ENCODE measurements around the gene MED9.
"Not testable (repeated sequence)": the region's sequence is repeated elsewhere in the genome, so short reads cannot be mapped to it uniquely, and the experiment has no call there.

The MED9 gene, protein sequence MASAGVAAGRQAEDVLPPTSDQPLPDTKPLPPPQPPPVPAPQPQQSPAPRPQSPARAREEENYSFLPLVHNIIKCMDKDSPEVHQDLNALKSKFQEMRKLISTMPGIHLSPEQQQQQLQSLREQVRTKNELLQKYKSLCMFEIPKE

DNA sequence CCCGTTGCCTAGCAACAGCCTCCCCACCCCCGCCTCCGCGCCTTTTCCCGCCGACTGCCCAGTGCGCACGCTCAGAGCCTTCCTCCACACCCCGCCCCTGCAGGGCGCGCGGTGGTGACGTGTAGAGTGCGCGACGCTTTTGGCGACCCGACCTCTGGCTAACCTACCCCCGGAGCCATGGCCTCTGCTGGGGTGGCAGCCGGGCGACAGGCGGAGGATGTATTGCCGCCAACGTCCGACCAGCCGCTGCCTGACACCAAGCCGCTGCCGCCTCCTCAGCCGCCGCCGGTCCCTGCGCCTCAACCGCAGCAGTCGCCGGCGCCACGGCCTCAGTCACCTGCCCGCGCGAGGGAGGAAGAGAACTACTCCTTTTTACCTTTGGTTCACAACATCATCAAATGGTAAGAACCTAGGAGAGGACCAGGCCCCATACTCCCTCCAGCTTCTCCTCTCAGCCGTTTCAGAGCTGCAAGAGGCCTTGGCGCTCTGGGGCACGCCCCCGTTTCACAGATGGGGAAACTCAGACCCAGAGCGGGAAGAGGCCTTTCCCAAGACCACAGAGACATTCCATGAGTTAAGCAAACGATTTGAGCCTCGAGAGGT, at the start of gene MED9:
MED9 (plus strand) TSS at position 136 of the 603 bp plus-strand sequence; CDS start at position 178, 42 bp downstream.
- peak; percentile 92 to 94 for DNase-seq (ENCODE audit: low read depth in 2 of 2)

DNA sequence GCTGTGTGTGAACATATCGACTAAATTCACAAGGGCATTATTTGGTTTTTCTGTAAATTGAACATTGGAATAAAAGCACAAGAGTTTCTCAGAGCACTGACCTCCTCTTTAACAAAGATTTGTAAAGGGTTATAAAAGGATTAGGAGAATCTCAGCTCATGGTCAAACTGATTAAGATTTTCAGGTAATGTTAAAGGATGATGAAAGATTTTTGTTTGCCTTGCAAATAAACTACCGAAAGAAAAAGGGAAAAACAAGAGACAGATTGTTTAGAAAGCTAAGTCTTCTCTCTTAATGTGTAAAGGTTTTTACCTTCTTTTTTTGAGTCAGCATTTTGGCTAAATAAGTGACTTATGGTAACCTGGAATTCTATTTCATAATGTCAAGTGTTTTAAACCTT, 47.6 kb upstream of the MED9 start:
- no peak for DNase-seq (ENCODE audit: low read depth in 2 of 2)

DNA sequence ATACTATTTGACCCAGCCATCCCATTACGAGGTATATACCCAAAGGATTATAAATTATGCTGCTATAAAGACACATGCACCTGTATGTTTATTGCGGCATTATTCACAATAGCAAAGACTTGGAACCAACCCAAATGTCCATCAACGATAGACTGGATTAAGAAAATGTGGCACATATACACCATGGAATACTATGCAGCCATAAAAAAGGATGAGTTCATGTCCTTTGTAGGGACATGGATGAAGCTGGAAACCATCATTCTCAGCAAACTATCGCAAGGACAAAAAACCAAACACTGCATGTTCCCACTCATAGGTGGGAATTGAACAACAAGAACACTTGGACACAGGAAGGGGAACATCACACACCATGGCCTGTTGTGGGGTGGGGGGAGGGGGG, 45.9 kb upstream of the MED9 start:
- not testable (repeated sequence) for DNase-seq (ENCODE audit: low read depth in 2 of 2)

DNA sequence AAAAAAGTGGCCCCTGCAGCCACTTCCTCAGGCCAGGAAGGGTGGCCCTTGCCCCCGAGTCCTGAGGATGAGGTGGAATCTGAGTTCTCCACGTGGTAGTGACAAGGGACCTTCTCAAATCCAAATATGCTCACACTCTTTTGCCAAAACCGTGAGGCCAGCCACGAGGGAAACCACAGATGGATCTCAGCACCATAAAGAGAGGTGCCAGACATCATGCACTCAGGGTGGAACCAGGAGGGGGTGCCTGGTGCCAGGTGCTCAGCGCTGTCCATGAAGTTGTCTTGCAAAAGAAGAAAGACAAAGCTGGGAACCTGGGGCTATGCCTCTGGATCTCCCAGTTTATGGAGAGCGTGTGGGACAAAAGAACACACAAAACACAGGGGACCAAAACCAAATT, 45.2 kb upstream of the MED9 start:
- no peak for DNase-seq (ENCODE audit: low read depth in 2 of 2)

DNA sequence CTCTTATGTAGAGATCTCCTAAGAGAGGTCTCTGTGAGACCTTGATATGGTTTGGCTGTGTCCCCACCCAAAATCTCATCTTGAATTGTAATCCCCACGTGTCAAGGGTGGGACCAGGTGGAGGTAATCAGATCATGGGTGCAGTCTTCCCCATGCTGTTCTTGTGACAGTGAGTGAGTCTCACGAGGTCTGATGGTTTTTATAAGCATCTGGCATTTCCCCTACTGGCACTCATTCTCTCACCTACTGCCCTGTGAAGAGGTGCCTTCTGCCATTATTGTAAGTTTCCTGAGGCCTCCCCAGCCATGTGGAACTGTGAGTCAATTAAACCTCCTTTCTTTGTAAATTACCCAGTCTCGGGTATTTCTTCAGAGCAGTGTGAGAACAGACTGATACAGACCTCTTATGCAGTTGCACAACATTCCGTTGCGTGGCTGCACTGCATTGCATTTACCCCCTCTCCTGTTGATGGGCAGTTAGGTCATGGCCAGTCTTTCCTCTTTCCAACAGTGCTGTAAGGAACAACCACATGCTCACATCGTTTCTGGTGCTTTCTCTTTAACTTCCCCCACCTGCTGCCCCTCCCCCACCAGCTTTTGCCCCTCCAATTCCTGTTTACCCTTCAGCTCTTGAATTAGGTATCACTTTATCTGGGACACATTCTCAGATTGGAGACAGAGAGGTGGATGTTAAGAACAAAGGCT, 43.6 kb upstream of the MED9 start:
- no peak for DNase-seq (ENCODE audit: low read depth in 2 of 2)

DNA sequence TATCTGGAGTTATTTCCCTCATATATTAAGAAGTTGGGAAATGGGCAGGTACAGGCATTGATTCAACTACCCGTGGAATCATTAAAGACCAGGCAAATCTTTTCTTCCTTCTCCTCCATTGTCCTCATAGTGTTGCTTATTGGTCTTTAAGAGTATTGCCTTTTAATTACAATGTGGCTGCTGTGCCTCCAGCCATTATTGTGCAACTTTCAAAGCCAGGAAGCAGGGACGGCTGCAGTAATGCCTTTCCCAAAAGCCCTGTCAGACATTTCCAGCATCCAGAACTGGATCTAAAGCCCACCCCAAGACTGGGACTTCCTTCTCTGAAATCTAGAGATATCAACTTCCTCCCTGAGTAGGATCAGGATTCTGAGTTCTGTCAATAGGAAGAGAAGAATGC, 42.3 kb upstream of the MED9 start:
- no peak for DNase-seq (ENCODE audit: low read depth in 2 of 2)

DNA sequence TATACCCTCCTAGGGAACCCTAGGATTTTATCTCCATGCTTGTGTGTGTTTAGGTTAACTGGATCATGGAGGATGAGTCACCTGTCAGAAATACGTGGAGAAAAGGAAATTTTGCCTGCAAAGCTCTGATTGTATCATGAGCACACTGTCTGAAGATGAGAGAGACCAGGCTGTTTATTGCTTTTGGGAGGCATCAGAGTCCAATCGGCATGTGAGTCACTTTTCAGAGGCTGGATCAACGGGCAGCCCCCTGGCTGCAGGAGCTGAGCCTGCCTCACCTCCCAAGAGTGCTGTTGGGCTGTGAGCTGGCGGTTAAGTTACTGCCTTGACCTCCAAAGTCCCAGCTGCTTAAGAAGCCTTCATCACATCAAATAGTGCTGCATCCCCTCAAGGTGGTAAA, 41.5 kb upstream of the MED9 start:
- DNase-seq (ENCODE audit: low read depth in 2 of 2), result no peak

DNA sequence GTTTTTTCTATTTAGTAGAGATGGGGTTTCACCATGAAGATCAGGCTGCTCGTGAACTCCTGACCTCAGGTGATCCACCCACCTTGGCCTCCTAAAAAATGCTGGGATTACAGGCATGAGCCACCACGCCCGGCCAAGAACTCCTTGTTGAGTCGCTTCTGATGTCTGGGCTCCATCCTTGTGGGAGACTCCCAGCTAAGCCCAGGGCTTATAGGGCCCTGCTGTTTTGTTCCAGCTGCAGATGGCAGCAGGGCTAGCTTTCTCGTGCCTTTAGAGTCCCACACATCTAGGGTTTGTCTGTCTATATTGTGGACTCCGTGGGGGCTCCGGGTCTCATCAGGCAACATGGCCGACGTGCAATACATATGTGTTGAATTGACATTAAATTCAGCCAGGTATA, 39.3 kb upstream of the MED9 start:
- DNase-seq (ENCODE audit: low read depth in 2 of 2), result no peak

DNA sequence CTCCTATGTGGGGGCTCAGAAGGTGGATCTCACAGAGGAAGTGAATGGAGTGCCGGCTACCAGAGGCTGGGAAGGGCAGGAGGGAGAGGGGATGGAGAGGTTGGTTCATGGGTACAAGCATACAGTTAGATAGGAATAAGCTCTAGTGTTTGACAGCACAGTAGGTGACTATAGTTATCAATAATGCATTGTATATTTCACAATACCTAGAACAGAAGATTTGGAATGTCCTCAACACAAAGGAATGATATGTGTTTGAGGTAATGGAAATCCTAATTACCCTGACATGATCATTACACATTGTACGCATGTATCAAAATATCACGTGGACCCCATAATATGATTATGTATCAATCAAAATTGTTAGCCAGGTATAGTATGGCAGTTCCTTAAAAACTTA, 38.9 kb upstream of the MED9 start:
- DNase-seq (ENCODE audit: low read depth in 2 of 2), result no peak

DNA sequence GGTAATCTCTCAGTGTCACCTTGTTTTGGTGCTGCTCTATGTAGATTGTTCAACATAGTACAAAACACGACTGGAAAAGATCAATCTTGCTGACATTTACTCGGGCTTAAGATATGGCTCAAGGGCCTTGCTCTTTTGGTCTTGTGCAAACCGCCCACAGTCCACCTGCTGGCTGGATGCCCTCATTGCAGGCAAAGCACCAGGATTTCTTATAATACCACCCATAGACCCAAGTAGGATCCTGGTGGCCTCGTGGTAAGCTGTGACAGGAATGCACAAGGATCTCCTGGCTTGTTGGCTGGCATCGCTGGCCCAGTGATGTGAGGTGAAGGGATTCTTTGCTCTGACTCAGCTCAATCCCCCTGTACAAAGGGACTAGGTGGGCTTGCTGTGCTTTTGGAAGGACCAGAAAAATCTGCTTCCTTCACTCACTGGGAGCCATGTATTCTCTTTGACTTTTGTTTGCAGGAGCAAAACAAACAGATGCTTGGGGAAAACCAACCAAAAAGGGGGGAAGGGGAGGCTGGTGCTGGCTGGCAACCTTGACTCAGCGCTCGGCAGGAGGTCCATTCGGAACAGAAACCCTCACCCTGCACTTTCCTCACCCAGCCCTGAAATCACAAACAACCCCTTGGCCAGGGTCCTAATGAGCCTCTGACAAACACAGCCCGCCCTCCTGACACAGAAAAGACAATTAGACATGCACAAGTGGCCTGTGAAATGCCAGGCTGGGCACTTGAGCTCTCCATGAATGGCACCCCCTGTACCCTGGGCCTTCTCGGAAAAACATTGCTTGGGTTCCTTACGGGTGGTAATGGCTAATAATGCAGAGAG, 36.6 kb upstream of the MED9 start:
- peak; percentile 57 to 77 for DNase-seq (ENCODE audit: low read depth in 2 of 2)

DNA sequence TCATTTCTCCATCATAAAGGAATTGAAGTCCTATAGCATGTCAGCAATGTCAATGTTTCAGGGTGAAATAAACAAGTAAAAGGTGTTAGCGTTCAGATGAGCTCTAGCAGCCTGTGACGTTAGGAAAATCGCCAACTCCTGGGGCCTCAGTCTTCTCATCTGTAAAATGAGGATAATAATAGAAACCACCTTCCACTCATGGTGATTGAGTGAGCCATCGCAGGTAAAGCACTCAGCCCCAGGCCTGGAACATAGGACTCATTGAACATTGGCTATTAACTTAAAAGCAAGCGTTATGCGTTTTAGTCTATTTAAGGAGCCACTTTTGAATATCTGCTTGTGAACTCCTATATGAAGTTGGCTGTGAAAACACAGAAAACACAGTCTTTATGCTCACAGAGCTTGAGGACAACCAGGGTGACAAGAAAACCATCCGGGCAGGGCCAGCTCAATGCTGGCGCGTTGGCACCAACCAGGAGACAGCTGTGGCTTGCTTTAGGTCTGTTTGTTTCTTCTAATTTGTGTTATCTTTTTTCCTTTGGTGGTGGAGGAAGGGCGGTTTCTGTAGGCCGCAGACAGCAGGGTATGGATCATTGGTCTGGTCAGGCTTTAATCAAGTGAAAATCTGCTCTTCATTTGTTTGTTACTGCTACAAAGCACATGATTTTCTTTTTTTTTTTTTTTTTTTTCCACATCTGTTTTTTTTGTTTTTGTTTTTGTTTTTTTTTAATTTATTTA, 35.7 kb upstream of the MED9 start:
- DNase-seq (ENCODE audit: low read depth in 2 of 2), result no peak

DNA sequence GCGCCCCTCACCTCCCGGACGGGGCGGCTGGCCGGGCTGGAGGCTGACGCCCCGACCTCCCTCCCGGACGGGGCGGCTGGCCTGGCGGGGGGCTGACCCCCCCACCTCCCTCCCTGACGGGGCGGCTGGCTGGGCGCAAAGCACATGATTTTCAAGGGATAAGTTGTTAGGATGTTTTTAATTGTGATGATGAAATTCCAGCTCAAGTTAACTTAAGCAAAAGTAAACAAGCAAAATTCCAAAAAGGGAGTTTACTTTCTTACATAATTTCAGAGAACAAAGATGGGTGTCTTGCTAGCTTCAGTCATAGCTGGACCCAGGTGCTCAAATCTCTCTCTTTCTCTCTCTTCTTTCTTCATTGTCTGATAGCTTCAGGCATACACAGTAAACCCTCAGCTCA, 33.6 kb upstream of the MED9 start:
- DNase-seq (ENCODE audit: low read depth in 2 of 2), result no peak

DNA sequence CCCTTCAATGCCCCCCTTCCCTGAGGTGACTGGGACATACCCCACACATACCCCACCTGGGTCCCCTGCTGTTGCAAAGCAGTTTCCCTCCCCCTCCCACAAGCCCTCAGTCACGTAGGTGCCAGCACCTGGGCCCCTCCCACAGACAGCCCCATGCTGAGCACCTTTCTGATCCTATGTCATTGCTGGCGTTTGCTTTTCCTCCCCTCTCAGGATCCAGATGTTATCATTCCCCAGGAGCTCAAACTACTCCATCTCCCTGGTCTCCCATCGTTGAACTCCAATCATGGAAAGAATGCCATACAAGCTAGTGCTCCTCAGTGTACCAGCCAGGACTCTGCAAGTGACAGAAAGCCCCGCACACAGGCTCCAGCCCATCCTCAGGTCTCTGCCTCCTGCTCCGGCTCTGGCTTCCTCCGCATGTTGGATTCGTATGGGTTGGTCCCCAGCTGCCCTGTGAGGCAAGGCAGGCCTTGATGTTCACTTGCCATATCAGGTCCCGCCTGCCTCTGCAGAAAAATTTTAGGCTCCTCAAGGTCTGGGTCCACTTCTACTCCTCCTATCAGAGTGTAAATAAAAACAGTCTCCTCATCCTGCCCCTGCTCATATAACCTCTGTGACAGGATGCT, 31.4 kb upstream of the MED9 start:
- no peak for DNase-seq (ENCODE audit: low read depth in 2 of 2)

DNA sequence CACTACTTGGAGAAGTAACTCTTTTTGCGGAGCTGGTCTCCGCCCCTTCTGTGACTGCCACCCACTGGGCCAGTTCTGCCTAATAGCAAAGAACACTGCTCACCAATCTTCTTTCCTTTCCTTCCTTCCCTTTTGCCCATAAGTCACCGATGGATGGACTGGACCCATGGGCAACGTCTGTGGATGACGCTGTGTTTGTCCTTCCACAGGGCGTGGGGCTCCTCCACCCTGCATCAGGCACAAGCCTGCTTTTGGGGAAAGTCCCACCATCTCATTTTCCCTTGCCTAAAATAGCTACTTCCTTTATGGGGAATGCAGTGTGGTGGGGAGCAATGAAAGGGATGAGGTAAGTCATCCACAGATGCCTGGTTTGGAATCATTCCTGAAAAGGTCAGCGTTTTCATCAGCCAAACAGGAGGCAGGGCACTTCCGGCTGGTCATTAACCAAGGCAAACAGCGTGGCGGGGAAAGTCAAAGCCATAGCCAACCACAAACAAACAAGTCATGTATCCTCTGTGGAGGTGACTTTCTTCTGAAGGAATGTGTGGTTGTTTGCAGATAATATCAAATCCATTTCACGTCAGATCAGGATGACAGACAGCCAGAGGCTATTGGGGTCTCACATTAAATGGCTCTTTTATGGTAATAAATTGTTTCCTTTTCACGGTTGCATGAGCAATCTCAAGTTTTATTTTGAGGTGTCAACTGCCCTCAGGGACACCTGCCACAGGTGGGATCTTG, 30.7 kb upstream of the MED9 start:
- DNase-seq (ENCODE audit: low read depth in 2 of 2), result no peak

DNA sequence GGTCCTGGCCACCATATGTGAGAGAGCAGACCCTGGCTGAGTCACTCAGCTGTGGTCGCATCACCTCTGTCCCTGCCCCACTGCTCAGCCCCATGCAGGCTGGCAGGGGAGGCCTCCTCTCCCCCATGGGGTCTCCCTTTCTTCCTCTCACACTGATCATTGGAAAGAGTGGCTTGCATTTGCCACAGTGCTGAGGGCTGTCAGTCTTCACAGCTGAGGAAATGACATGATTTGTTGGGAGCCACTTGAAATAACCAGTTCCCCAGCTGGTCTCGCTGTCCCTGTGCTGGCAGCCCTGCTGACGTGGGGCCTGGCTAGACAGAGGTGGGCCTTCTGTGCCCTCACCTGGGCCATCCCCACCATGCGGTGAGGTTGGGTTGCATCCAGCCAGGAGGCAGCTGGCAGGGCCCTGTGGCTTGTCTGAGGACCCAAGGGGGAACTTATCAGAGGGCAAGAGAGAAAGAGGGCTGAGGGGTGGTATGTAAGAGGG, 30.1 kb upstream of the MED9 start:
- DNase-seq (ENCODE audit: low read depth in 2 of 2), result no peak

DNA sequence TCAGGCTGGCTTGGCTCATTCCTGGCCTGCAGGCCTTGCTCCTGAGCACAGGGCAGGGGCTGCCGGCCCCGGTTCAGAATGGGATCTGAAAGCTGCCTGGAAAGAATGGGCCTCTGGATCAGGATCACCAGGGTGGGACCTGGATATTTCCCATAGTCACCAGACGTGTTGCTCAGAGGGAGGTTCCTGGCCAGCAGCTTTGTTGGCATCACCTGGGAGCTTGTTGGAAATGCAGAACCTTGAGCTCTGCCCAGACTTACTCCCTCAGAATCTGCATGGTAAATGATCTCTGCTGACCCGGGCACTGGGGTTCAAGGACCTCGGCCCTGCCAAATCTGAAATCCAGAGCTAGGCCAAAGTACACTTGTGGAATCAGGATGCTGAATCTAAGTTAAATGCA, 29.5 kb upstream of the MED9 start:
- no peak for DNase-seq (ENCODE audit: low read depth in 2 of 2)

DNA sequence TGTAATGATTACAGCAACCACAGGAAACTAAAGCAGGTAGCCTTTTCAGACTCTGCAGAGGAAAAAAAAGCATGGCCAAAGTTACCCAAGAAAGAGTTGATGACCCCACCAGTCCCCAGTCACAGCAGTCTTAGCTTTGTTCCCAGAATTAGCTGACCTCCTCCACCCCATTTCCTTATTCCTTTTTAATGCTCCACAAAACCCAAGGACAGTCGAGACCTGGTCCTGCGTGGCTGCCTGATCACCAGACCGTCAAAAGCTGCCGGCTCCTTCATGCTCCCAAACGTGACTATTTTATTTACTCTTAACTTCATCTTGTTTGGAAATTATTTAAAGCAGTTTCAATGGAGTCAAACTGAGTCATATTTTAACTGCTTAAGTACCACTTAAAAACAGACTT, 28.7 kb upstream of the MED9 start:
- no peak for DNase-seq (ENCODE audit: low read depth in 2 of 2)

DNA sequence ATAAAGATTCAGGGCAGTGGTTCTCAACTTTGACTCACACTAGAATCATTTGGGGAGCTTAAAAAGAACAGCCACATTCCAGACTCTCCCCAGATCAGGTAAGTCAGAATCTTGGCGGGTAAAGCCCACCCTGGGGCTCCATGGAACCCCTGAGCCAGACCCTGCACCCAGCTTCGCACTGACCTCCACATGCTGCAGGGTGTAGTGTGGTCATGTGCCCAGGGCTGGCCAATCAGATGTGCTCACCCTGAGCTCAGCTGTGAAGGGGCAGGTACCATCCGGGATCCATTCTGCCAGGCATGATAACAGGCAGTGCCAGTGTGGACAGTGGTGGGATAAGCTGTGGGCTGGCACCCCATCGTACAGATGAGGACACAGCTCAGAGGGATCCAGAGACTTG, 28.1 kb upstream of the MED9 start:
- no peak for DNase-seq (ENCODE audit: low read depth in 2 of 2)

DNA sequence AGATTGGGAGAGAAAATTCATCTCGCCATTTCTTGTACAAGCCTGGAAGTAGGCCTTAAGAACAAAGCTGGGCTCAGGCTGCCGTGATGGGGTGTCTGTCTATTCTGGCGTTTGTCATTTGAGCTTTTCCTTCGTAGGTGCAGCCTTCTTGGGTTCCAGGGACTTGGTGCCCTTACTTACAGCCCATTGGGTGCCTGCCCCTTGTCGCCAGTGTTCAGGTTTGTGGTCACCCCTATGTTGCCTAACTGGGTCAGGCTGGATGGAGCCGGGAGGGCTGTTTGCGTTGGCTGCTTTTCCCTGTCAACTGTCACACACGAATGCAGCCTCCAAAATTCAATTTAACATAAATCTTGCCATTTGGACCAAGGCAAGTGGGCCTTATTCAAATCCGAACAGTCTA, 23.7 kb upstream of the MED9 start:
- no peak for DNase-seq (ENCODE audit: low read depth in 2 of 2)

DNA sequence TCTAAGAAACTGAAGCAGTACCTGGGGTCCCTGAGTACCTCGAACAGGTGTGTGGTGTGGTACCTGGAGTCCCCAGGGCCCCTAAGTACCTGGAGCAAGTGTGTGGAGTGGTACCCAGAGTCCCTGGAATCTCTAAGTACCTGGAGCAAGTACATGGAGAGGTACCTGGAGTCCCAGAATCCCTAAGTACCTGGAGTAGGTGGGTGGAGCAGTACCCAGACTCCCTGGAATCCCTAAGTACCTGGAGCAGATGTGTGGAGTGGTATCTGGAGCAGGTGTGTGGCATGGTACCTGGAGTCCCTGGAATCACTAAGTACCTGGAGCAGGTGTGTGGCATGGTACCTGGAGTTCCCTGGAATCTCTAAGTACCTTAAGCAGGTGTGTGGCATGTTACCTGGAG, 22.5 kb upstream of the MED9 start:
- no peak for DNase-seq (ENCODE audit: low read depth in 2 of 2)

DNA sequence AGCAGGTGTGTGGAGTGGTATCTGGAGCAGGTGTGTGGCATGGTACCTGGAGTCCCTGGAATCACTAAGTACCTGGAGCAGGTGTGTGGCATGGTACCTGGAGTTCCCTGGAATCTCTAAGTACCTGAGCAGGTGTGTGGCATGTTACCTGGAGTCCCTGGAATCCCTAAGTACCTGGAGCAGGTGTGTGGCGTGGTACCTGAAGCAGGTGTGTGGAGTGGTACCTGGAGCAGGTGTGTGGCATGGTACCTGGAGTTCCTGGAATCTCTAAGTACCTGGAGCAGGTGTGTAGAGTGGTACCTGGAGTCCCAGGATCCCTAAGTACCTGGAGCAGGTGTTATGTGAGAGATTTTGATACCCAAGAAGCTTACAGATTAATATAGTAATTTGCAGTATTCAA, 22.1 kb upstream of the MED9 start:
- DNase-seq (ENCODE audit: low read depth in 2 of 2), result not testable (repeated sequence)

Data from stimulated activated CD8-positive, alpha-beta memory T cell treated with anti-CD3 and anti-CD28 coated beads, Interleukin-2, amount 100 ng/mL, for 48 hours (primary cell).